WTC11 (cell line): Measurements from ENCODE around the gene FAM117B. TPM values are rescaled to one million over a fixed set of nuclear protein-coding genes. Genes with fewer than 3 reads are reported as not detected.
A peak's percentile ranks its signal among the peaks of the same experiment; 100 is the strongest.

Source experiments
- ATAC-seq: fragments of 200-7000 bp; cut with Tn5 transposase; 2 replicates; pipeline ENCODE4 v1.10.0; 2021; ENCODE audit warnings: mild to moderate bottlenecking, moderate library complexity
- CTCF ChIA-PET: fragments of 300-600 bp; sonication (Branson Sonifier 250); formaldehyde crosslinking; loops from one replicate; lab custom pipeline; 2021; ENCODE audit warnings: antibody characterized with exemption; lab: Charles Lee
- POLR2A ChIA-PET: fragments of 350-600 bp; sonication (Branson Sonifier 250); formaldehyde crosslinking; loops from one replicate; lab custom pipeline; 2021; ENCODE audit warnings: antibody characterized with exemption; lab: Charles Lee
- DNase-seq: peaks from one replicate; pipeline ENCODE4 v3.0.0; 2021; ENCODE audit warnings: low spot score
- H3K27ac Mint-ChIP-seq: 2 replicates; pipeline ENCODE4 v1.8.0; 2021; ENCODE audit warnings: mixed read lengths
- H3K27me3 Mint-ChIP-seq: 2 replicates; pipeline ENCODE4 v1.8.0; 2021; ENCODE audit warnings: low read depth, mild to moderate bottlenecking, moderate library complexity, mixed read lengths
- H3K36me3 Mint-ChIP-seq: 2 replicates; pipeline ENCODE4 v1.8.0; 2021; ENCODE audit warnings: mixed read lengths
- H3K4me1 Mint-ChIP-seq: 2 replicates; pipeline ENCODE4 v1.8.0; 2022; ENCODE audit warnings: mixed read lengths
- H3K4me3 Mint-ChIP-seq: 2 replicates; pipeline ENCODE4 v1.8.0; 2021; ENCODE audit warnings: mild to moderate bottlenecking, moderate library complexity, mixed read lengths
- H3K9me3 Mint-ChIP-seq: 2 replicates; pipeline ENCODE4 v1.8.0; 2021; ENCODE audit warnings: mixed read lengths
- EMX1 ChIP-seq: fragments of 250-450 bp; sonication (Bioruptor Pico); IDR thresholded peaks from 2 replicates; pipeline ENCODE4 v1.8.0; 2021; ENCODE audit warnings: mild to moderate bottlenecking
- ESRRA ChIP-seq: sonication (generic); formaldehyde crosslinking; IDR thresholded peaks from 2 replicates; pipeline ENCODE4 v1.8.1; 2022; ENCODE audit warnings: mild to moderate bottlenecking, missing genetic modification reagents, borderline replicate concordance
- ETV6 ChIP-seq: sonication (generic); formaldehyde crosslinking; IDR thresholded peaks from 2 replicates; pipeline ENCODE4 v1.8.1; 2022; ENCODE audit warnings: mild to moderate bottlenecking, missing genetic modification reagents
- GABPB1 ChIP-seq: sonication (generic); formaldehyde crosslinking; IDR thresholded peaks from 2 replicates; pipeline ENCODE4 v1.8.1; 2023; ENCODE audit warnings: mild to moderate bottlenecking, missing genetic modification reagents
- HMGA2 ChIP-seq: fragments of 250-450 bp; sonication (Bioruptor Pico); IDR thresholded peaks from 2 replicates; pipeline ENCODE4 v1.4.0; 2021; ENCODE audit warnings: mild to moderate bottlenecking, moderate library complexity
- JUN ChIP-seq: sonication (generic); formaldehyde crosslinking; IDR thresholded peaks from 2 replicates; pipeline ENCODE4 v1.8.0; 2023; ENCODE audit warnings: mild to moderate bottlenecking, missing genetic modification reagents
- KAT7 ChIP-seq: sonication (generic); formaldehyde crosslinking; IDR thresholded peaks from 2 replicates; pipeline ENCODE4 v1.8.1; 2023; ENCODE audit warnings: missing genetic modification reagents, mild to moderate bottlenecking, borderline replicate concordance
- NR2C2 ChIP-seq: sonication (generic); formaldehyde crosslinking; IDR thresholded peaks from 2 replicates; pipeline ENCODE4 v1.8.0; 2022; ENCODE audit warnings: mild to moderate bottlenecking, missing genetic modification reagents
- OVOL2 ChIP-seq: fragments of 250-450 bp; sonication (Bioruptor Pico); IDR thresholded peaks from 2 replicates; pipeline ENCODE4 v1.9.0; 2021; ENCODE audit warnings: mild to moderate bottlenecking, borderline replicate concordance
- SMAD3 ChIP-seq: sonication (generic); formaldehyde crosslinking; IDR thresholded peaks from 2 replicates; pipeline ENCODE4 v1.8.0; 2022; ENCODE audit warnings: missing genetic modification reagents, mild to moderate bottlenecking, borderline replicate concordance
- TEAD4 ChIP-seq: sonication (generic); formaldehyde crosslinking; IDR thresholded peaks from 2 replicates; pipeline ENCODE4 v1.8.0; 2022; ENCODE audit warnings: mild to moderate bottlenecking, missing genetic modification reagents
- ZNF121 ChIP-seq: sonication (generic); formaldehyde crosslinking; IDR thresholded peaks from 2 replicates; pipeline ENCODE4 v1.8.0; 2023; ENCODE audit warnings: missing genetic modification reagents
- ZNF138 ChIP-seq: sonication (generic); formaldehyde crosslinking; conservative IDR thresholded peaks from 2 replicates; pipeline ENCODE4 v1.8.1; 2022; ENCODE audit warnings: mild to moderate bottlenecking, moderate library complexity, missing genetic modification reagents
- ZNF263 ChIP-seq: sonication (generic); formaldehyde crosslinking; IDR thresholded peaks from 2 replicates; pipeline ENCODE4 v1.8.1; 2022; ENCODE audit warnings: low read depth, mild to moderate bottlenecking, moderate library complexity, missing genetic modification reagents
- ZNF317 ChIP-seq: sonication (generic); formaldehyde crosslinking; IDR thresholded peaks from 2 replicates; pipeline ENCODE4 v1.8.1; 2023; ENCODE audit warnings: low read depth, mild to moderate bottlenecking, moderate library complexity, missing genetic modification reagents, borderline replicate concordance
- ZNF396 ChIP-seq: fragments of 250-450 bp; sonication (Bioruptor Pico); IDR thresholded peaks from 2 replicates; pipeline ENCODE4 v1.8.0; 2021; ENCODE audit warnings: mild to moderate bottlenecking, moderate library complexity, borderline replicate concordance
- ZNF423 ChIP-seq: fragments of 250-450 bp; sonication (Bioruptor Pico); IDR thresholded peaks from 2 replicates; pipeline ENCODE4 v2.1.2; 2022; ENCODE audit warnings: mild to moderate bottlenecking, moderate library complexity
- ZNF671 ChIP-seq: fragments of 250-450 bp; sonication (Bioruptor Pico); IDR thresholded peaks from 2 replicates; pipeline ENCODE4 v1.8.0; 2021; ENCODE audit warnings: mild to moderate bottlenecking
- total RNA-seq: library from RNA; stranded (reverse); gene quantifications from 3 replicates; pipeline ENCODE4 v1.2.3, GENCODE V29; 2021
- TF ChIP-seq, protein P1 (sequence below): fragments of 250-450 bp; sonication (Bioruptor Pico); IDR thresholded peaks from 2 replicates; pipeline ENCODE4 v1.8.0; 2021; ENCODE audit warnings: mild to moderate bottlenecking
- TF ChIP-seq, protein P2 (sequence below): sonication (generic); formaldehyde crosslinking; IDR thresholded peaks from 2 replicates; pipeline ENCODE4 v1.8.0; 2023; ENCODE audit warnings: missing genetic modification reagents, mild to moderate bottlenecking, borderline replicate concordance
- TF ChIP-seq, protein P3 (sequence below): sonication (generic); formaldehyde crosslinking; IDR thresholded peaks from 2 replicates; pipeline ENCODE4 v1.8.0; 2023; ENCODE audit warnings: mild to moderate bottlenecking, missing genetic modification reagents
- TF ChIP-seq, protein P4 (sequence below): sonication (generic); formaldehyde crosslinking; IDR thresholded peaks from 2 replicates; pipeline ENCODE4 v1.8.1; 2023; ENCODE audit warnings: mild to moderate bottlenecking, missing genetic modification reagents

Gene FAM117B
- total RNA-seq, 1 experiment from 2014 or later: 18.1 TPM

DNA sequence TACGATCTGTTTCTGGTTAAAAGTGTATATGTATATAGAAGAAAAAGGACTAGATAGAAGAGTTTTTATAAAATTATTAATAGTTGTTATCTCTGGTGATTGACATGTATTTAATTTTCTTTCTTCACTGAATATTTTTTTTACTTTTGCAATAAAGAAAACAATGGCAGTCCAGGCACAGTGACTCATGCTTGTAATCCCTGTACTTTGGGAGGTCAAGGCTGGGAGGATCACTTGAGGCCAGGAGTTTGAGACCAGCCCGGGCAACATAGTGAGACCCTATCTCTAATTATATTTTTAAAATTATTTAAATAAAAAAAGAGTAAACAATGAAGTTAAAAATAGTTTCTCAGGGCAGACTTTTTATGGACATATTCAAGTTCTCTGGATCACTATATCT lies 114.7 kb downstream of the FAM117B start:
- ATAC-seq: no peak
- Mint-ChIP-seq H3K4me1 (no peaks in the 10 kb centered on the region), H3K36me3 (peaks cover 15% of the 10 kb centered on the region), H3K4me3 (no peak overlapping the region)
- POLR2A ChIA-PET: no interaction called here
- no peak for DNase-seq
- no peak for TF ChIP-seq ZNF121
- TF ChIP-seq ZNF396 (CRISPR knock-in tag): no peak
- no peak for TF ChIP-seq NR2C2 (CRISPR knock-in tag)
- no peak for TF ChIP-seq TEAD4 (CRISPR knock-in tag)
- TF ChIP-seq ZNF671 (CRISPR knock-in tag): no peak
- TF ChIP-seq ZNF317 (CRISPR knock-in tag): no peak
- no peak for TF ChIP-seq ZNF263 (CRISPR knock-in tag)
- TF ChIP-seq HMGA2 (CRISPR knock-in tag): no peak
- TF ChIP-seq, all 79 proteins: peak for 0
- H3K27me3 Mint-ChIP-seq: no peaks in the 10 kb centered on the region
- no peak overlapping the region for H3K27ac Mint-ChIP-seq
- H3K9me3 Mint-ChIP-seq: peaks cover 14% of the 10 kb centered on the region
- CTCF ChIA-PET: no interaction called here

DNA sequence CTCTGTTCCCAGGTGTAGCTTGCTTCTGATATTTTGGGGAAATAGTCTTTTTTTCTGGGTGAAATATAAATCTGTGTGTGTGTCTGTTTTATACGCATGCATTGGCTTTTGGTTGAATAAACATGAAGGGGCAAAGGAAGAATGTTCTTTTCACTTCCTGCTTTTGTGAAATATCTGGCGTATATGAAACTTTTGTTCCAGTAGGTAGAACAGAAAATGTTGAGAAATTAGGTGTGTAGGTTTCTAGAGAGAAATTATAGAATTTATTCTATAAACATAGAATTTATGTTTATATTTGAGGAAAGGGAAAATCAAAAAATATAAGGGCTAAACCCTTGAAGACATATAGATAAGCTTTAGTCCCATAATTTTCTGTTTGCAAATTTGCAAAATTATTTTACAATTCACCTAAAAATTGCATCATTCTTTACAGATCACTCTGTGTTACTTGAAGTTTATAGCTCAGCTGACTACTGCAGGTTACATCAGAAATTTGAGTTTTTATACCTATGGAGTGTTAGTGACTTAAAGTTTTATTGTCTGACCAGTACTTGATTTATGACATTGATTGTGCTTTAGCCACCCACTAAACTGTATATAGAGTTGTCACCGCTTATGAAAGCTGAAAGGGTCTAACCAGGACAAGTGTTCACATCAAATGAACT lies 116.1 kb downstream of the FAM117B start:
- no peaks in the 10 kb centered on the region for H3K27me3 Mint-ChIP-seq

DNA sequence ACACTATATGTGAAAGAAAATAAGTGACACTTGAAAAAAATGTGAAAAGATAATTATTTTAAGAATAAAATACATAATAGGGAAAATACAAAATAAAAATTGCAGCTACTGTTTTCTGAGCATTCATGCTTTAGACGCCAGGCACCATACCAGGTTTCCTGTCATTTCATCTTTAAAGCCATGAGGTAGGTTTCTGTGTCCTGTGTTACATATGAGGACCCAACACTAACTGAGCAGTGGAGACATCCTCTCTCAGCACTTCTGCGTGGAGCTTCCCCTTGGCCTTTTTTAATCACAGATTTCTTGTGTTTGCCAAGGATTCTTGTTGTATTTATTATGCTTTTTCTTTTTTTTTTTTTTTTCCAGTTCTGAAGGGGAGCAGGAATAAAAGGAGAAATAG lies 117.3 kb downstream of the FAM117B start:
- ATAC-seq: no peak
- POLR2A ChIA-PET: interaction anchor here (0.6 kb wide), 1 partner anchor 1091 kb away, joined by 4 read pairs; no protein-coding TSS in a partner anchor
- TF ChIP-seq, protein P1, sequence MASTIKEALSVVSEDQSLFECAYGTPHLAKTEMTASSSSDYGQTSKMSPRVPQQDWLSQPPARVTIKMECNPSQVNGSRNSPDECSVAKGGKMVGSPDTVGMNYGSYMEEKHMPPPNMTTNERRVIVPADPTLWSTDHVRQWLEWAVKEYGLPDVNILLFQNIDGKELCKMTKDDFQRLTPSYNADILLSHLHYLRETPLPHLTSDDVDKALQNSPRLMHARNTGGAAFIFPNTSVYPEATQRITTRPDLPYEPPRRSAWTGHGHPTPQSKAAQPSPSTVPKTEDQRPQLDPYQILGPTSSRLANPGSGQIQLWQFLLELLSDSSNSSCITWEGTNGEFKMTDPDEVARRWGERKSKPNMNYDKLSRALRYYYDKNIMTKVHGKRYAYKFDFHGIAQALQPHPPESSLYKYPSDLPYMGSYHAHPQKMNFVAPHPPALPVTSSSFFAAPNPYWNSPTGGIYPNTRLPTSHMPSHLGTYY (CRISPR knock-in tag): no peak
- TF ChIP-seq ESRRA (CRISPR knock-in tag) (no peak), JUN (CRISPR knock-in tag) (no peak), EMX1 (CRISPR knock-in tag) (no peak), ETV6 (CRISPR knock-in tag) (no peak), ZNF423 (CRISPR knock-in tag) (no peak), KAT7 (CRISPR knock-in tag) (no peak), SMAD3 (no peak), OVOL2 (CRISPR knock-in tag) (no peak), ZNF138 (CRISPR knock-in tag) (no peak)
- TF ChIP-seq, protein P2, sequence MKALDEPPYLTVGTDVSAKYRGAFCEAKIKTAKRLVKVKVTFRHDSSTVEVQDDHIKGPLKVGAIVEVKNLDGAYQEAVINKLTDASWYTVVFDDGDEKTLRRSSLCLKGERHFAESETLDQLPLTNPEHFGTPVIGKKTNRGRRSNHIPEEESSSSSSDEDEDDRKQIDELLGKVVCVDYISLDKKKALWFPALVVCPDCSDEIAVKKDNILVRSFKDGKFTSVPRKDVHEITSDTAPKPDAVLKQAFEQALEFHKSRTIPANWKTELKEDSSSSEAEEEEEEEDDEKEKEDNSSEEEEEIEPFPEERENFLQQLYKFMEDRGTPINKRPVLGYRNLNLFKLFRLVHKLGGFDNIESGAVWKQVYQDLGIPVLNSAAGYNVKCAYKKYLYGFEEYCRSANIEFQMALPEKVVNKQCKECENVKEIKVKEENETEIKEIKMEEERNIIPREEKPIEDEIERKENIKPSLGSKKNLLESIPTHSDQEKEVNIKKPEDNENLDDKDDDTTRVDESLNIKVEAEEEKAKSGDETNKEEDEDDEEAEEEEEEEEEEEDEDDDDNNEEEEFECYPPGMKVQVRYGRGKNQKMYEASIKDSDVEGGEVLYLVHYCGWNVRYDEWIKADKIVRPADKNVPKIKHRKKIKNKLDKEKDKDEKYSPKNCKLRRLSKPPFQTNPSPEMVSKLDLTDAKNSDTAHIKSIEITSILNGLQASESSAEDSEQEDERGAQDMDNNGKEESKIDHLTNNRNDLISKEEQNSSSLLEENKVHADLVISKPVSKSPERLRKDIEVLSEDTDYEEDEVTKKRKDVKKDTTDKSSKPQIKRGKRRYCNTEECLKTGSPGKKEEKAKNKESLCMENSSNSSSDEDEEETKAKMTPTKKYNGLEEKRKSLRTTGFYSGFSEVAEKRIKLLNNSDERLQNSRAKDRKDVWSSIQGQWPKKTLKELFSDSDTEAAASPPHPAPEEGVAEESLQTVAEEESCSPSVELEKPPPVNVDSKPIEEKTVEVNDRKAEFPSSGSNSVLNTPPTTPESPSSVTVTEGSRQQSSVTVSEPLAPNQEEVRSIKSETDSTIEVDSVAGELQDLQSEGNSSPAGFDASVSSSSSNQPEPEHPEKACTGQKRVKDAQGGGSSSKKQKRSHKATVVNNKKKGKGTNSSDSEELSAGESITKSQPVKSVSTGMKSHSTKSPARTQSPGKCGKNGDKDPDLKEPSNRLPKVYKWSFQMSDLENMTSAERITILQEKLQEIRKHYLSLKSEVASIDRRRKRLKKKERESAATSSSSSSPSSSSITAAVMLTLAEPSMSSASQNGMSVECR (CRISPR knock-in tag): no peak
- TF ChIP-seq, protein P3, sequence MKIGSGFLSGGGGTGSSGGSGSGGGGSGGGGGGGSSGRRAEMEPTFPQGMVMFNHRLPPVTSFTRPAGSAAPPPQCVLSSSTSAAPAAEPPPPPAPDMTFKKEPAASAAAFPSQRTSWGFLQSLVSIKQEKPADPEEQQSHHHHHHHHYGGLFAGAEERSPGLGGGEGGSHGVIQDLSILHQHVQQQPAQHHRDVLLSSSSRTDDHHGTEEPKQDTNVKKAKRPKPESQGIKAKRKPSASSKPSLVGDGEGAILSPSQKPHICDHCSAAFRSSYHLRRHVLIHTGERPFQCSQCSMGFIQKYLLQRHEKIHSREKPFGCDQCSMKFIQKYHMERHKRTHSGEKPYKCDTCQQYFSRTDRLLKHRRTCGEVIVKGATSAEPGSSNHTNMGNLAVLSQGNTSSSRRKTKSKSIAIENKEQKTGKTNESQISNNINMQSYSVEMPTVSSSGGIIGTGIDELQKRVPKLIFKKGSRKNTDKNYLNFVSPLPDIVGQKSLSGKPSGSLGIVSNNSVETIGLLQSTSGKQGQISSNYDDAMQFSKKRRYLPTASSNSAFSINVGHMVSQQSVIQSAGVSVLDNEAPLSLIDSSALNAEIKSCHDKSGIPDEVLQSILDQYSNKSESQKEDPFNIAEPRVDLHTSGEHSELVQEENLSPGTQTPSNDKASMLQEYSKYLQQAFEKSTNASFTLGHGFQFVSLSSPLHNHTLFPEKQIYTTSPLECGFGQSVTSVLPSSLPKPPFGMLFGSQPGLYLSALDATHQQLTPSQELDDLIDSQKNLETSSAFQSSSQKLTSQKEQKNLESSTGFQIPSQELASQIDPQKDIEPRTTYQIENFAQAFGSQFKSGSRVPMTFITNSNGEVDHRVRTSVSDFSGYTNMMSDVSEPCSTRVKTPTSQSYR (CRISPR knock-in tag): no peak

More for the DNA sequence above, 116.1 kb downstream of the FAM117B start:
- peaks cover 14% of the 10 kb centered on the region for H3K9me3 Mint-ChIP-seq
- TF ChIP-seq, protein P4, sequence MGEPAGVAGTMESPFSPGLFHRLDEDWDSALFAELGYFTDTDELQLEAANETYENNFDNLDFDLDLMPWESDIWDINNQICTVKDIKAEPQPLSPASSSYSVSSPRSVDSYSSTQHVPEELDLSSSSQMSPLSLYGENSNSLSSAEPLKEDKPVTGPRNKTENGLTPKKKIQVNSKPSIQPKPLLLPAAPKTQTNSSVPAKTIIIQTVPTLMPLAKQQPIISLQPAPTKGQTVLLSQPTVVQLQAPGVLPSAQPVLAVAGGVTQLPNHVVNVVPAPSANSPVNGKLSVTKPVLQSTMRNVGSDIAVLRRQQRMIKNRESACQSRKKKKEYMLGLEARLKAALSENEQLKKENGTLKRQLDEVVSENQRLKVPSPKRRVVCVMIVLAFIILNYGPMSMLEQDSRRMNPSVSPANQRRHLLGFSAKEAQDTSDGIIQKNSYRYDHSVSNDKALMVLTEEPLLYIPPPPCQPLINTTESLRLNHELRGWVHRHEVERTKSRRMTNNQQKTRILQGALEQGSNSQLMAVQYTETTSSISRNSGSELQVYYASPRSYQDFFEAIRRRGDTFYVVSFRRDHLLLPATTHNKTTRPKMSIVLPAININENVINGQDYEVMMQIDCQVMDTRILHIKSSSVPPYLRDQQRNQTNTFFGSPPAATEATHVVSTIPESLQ (CRISPR knock-in tag): no peak
- peak; percentile 50; the same call in 1 of the 2 replicates for TF ChIP-seq GABPB1 (CRISPR knock-in tag)
- no peaks in the 10 kb centered on the region for H3K4me1 Mint-ChIP-seq
- DNase-seq (no peak), ATAC-seq (no peak)
- ChIA-PET POLR2A (no interaction called here), CTCF (no interaction called here)
- H3K36me3 Mint-ChIP-seq: peaks cover 15% of the 10 kb centered on the region
- H3K27ac Mint-ChIP-seq: no peak overlapping the region; the same call in 1 of the 2 replicates
- no peak overlapping the region for H3K4me3 Mint-ChIP-seq

More for the DNA sequence above, 117.3 kb downstream of the FAM117B start:
- H3K27me3 Mint-ChIP-seq: no peaks in the 10 kb centered on the region
- peaks cover 15% of the 10 kb centered on the region for H3K36me3 Mint-ChIP-seq
- H3K9me3 Mint-ChIP-seq: peaks cover 14% of the 10 kb centered on the region
- DNase-seq: no peak
- CTCF ChIA-PET: interaction anchor here (0.6 kb wide), 1 partner anchor 426 kb away, joined by 3 read pairs; no protein-coding TSS in a partner anchor
- H3K27ac Mint-ChIP-seq: no peak overlapping the region
- no peaks in the 10 kb centered on the region for H3K4me1 Mint-ChIP-seq
- H3K4me3 Mint-ChIP-seq: no peak overlapping the region
